C4-2B (cell line): Measurements from ENCODE around the gene LGR6.

Source experiments
- CTCF ChIP-seq: fragments of 450-650 bp; conservative IDR thresholded peaks from 2 replicates; pipeline ENCODE4 v1.5.1; 2017; ENCODE audit warnings: mild to moderate bottlenecking
- ZFX ChIP-seq: fragments of 450-650 bp; IDR thresholded peaks from 2 replicates; pipeline ENCODE4 v1.6.1; 2017

- TF ChIP-seq CTCF = no peak
- no peak for TF ChIP-seq ZFX
Observed at GRCh38 chr1:202249846-202250245, 56.2 kb downstream of the LGR6 start.
